Right lobe of liver (tissue), 4 donors: ENCODE data around the gene SYNPO2L.
"Not testable (repeated sequence)": the region's sequence is repeated elsewhere in the genome, so short reads cannot be mapped to it uniquely, and the experiment has no call there.

Experiments used
- POLR2A ChIP-seq: fragments of 450-650 bp; IDR thresholded peaks from one replicate; pipeline ENCODE4 v1.6.1; 2017; ENCODE audit warnings: antibody characterized with exemption, mild to moderate bottlenecking
- TF ChIP-seq, protein P1 (sequence below), 4 donors: fragments of 200-600 bp in 3 of 4; fragments of 450-650 bp in 1 of 4; IDR thresholded peaks; one replicate each; pipeline versions ENCODE4 v1.5.1 to v1.8.0; 2016 to 2022; ENCODE audit warnings: antibody characterized with exemption in 4 of 4, mild to moderate bottlenecking in 2 of 4
- donor health status: DM: no; HTN: no; CAD: no.
- donor health status: DM: no; HTN: no; CAD: no.
- donor health status: DM: no; HTN: yes; CAD: no.

DNA sequence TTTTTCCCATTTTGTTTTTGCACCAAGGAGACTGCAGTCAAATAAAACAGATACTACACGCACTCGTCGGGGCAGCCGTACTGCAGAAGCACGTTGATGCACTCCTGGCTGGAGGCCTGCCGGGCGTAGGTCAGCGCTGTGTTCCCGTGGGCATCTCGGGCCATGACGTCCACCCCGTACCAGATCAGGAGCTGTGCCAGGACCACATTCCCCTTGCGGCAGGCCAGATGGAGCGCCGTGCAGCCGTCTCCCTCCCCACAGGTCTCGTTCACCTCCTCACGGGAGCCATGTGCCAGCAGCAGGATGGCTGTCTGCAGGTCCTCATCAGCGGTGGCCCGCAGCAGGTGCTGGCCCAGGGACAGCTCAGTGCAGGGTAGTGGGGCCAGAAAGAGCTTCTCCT, 18.7 kb upstream of the SYNPO2L start:
- TF ChIP-seq, protein P1, sequence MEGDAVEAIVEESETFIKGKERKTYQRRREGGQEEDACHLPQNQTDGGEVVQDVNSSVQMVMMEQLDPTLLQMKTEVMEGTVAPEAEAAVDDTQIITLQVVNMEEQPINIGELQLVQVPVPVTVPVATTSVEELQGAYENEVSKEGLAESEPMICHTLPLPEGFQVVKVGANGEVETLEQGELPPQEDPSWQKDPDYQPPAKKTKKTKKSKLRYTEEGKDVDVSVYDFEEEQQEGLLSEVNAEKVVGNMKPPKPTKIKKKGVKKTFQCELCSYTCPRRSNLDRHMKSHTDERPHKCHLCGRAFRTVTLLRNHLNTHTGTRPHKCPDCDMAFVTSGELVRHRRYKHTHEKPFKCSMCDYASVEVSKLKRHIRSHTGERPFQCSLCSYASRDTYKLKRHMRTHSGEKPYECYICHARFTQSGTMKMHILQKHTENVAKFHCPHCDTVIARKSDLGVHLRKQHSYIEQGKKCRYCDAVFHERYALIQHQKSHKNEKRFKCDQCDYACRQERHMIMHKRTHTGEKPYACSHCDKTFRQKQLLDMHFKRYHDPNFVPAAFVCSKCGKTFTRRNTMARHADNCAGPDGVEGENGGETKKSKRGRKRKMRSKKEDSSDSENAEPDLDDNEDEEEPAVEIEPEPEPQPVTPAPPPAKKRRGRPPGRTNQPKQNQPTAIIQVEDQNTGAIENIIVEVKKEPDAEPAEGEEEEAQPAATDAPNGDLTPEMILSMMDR (IDR thresholded peaks at IDR 0.05): not testable (repeated sequence)
- TF ChIP-seq POLR2A: not testable (repeated sequence)
